B cell (primary cell): ENCODE results near the gene DPYSL4. TPM values are rescaled to one million over a fixed set of nuclear protein-coding genes. Genes with fewer than 3 reads are reported as not detected.

Experiments used
- ATAC-seq: fragments of 200-7000 bp; cut with Tn5 transposase; one replicate; pipeline ENCODE4 v1.10.0; 2021; ENCODE audit warnings: low read depth, mild to moderate bottlenecking, moderate number of reproducible peaks, moderate library complexity
- CTCF ChIA-PET: fragments of 350-600 bp; sonication (Branson Sonifier 250); formaldehyde crosslinking; loops from one replicate; lab custom pipeline; 2021; ENCODE audit warnings: antibody characterized with exemption, inconsistent platforms; lab: Charles Lee
- POLR2A ChIA-PET: fragments of 350-600 bp; sonication (Branson Sonifier 250); formaldehyde crosslinking; loops from one replicate; lab custom pipeline; 2021; ENCODE audit warnings: antibody characterized with exemption; lab: Charles Lee
- DNase-seq: peaks from one replicate; pipeline ENCODE4 v3.0.0; 2013
- H2AFZ ChIP-seq: 2 replicates; pipeline ENCODE4 v1.6.1; 2012; ENCODE audit warnings: mild to moderate bottlenecking, low read depth, low read length; ENCODE audit not compliant: insufficient read depth, poor library complexity, severe bottlenecking
- H3K27ac ChIP-seq, 2 donors: 1 replicate in 1 of 2; 2 replicates in 1 of 2; pipeline ENCODE4 v1.5.1; 2012 to 2013; ENCODE audit warnings: low read length in 2 of 2, mild to moderate bottlenecking in 2 of 2, moderate library complexity in 1 of 2
- H3K27me3 ChIP-seq, 4 experiments: fragments of 200-600 bp in 1 of 4; sonication (generic) in 1 of 4; replicated peaks in 1 of 4; 1 replicate in 2 of 4; 2 replicates in 2 of 4; pipeline versions ENCODE4 v1.6.1 to v1.7.0; 2013 to 2016; ENCODE audit warnings: low read length in 3 of 4, mild to moderate bottlenecking in 2 of 4, mixed read lengths in 1 of 4, moderate library complexity in 1 of 4; ENCODE audit not compliant: insufficient read depth in 4 of 4, control insufficient read depth in 3 of 4; ENCODE audit errors: control extremely low read depth in 1 of 4
- H3K36me3 ChIP-seq, 2 experiments: replicated peaks in 1 of 2; 1 replicate in 1 of 2; 2 replicates in 1 of 2; pipeline versions ENCODE4 v1.6.1 to v1.7.1; 2013; ENCODE audit warnings: low read length in 1 of 2; ENCODE audit not compliant: insufficient read depth in 2 of 2, control insufficient read depth in 1 of 2; ENCODE audit errors: control extremely low read depth in 1 of 2, extremely low read depth in 1 of 2
- H3K4me1 ChIP-seq, 2 donors: fragments of 200-600 bp in 1 of 2; sonication (generic) in 1 of 2; 1 replicate in 1 of 2; 2 replicates in 1 of 2; pipeline versions ENCODE4 v1.5.1 to v1.6.1; 2013 to 2017; ENCODE audit warnings: low read length in 2 of 2; ENCODE audit not compliant: control insufficient read depth in 2 of 2, insufficient read depth in 2 of 2
- H3K4me2 ChIP-seq: replicated peaks from 2 replicates; pipeline ENCODE3; 2012; ENCODE audit warnings: mild to moderate bottlenecking, low read depth, low read length; ENCODE audit not compliant: poor library complexity, severe bottlenecking
- H3K4me3 ChIP-seq, 5 experiments: fragments of 200-600 bp in 1 of 5; sonication (generic) in 1 of 5; 1 replicate in 3 of 5; 2 replicates in 2 of 5; pipeline versions ENCODE4 v1.5.1 to v1.7.0; 2011 to 2016; ENCODE audit warnings: low read length in 4 of 5, mild to moderate bottlenecking in 4 of 5, low read depth in 2 of 5, control low read depth in 1 of 5, moderate library complexity in 1 of 5; ENCODE audit not compliant: insufficient read depth in 1 of 5; ENCODE audit errors: control extremely low read depth in 1 of 5, extremely low read depth in 1 of 5
- H3K79me2 ChIP-seq: fragments of 200-600 bp; sonication (generic); one replicate; pipeline ENCODE4 v1.6.0; 2016; ENCODE audit warnings: low read length; ENCODE audit not compliant: control insufficient read depth, insufficient read depth
- H3K9ac ChIP-seq: fragments of 200-600 bp; sonication (generic); 2 replicates; pipeline ENCODE4 v1.6.1; 2017; ENCODE audit warnings: mild to moderate bottlenecking, low read length, moderate library complexity
- H3K9me3 ChIP-seq, 3 donors: one replicate each; pipeline versions ENCODE4 v1.6.1 to v1.7.1; 2013; ENCODE audit warnings: low read length in 2 of 3; ENCODE audit not compliant: control insufficient read depth in 2 of 3, insufficient read depth in 1 of 3; ENCODE audit errors: control extremely low read depth in 1 of 3
- H4K20me1 ChIP-seq: 2 replicates; pipeline ENCODE4 v1.6.0; 2012; ENCODE audit warnings: mild to moderate bottlenecking, low read length; ENCODE audit not compliant: insufficient read depth, control insufficient read depth, poor library complexity, severe bottlenecking
- H3K27ac Mint-ChIP-seq: one replicate; pipeline ENCODE4 v1.8.0; 2021; ENCODE audit warnings: mixed read lengths
- H3K27me3 Mint-ChIP-seq: one replicate; pipeline ENCODE4 v1.8.0; 2021; ENCODE audit warnings: mixed read lengths
- H3K4me1 Mint-ChIP-seq: one replicate; pipeline ENCODE4 v1.8.0; 2021; ENCODE audit warnings: mixed read lengths
- H3K4me3 Mint-ChIP-seq: one replicate; pipeline ENCODE4 v1.8.0; 2021; ENCODE audit warnings: mixed read lengths
- H3K9me3 Mint-ChIP-seq: one replicate; pipeline ENCODE4 v1.8.0; 2022; ENCODE audit warnings: mixed read lengths; ENCODE audit not compliant: insufficient read depth
- CTCF ChIP-seq: fragments of 200-600 bp; IDR thresholded peaks from one replicate; pipeline ENCODE4 v1.8.0; 2022; ENCODE audit warnings: antibody characterized with exemption, mild to moderate bottlenecking
- EZH2 ChIP-seq: IDR thresholded peaks from 2 replicates; pipeline ENCODE4 v1.6.1; 2012; ENCODE audit warnings: borderline replicate concordance, low read depth, mild to moderate bottlenecking, moderate library complexity, low read length; ENCODE audit not compliant: insufficient read depth, poor library complexity, severe bottlenecking
- WGBS: methylation state at CpG from one replicate; pipeline ENCODE4 v1.1.5; 2013; ENCODE audit warnings: missing lambda C conversion rate; ENCODE audit not compliant: insufficient coverage; 5-methylcytosine and 5-hydroxymethylcytosine counted together
- intact Hi-C: fragments of 100-400 bp; cut with micrococcal nuclease; formaldehyde crosslinking; loops from one replicate; pipeline ENCODE4 v1.10.0; 2022
- polyA plus RNA-seq: library from polyadenylated mRNA; depleted of rRNA; stranded (reverse); fragments of >200 nt; gene quantifications from 2 replicates; pipeline ENCODE4 v1.2.3, GENCODE V29; 2012
- total RNA-seq, 2 donors: library from RNA; stranded (reverse); fragments of 120-200 nt in 1 of 2; gene quantifications; 1 replicate in 1 of 2; 2 replicates in 1 of 2; pipeline versions ENCODE4 v1.2.3 to v1.2.4, GENCODE V29; 2013 to 2022

The DPYSL4 gene
- total and polyA plus RNA-seq, 2 donors (not counting 1 experiment from before 2014, with no cell fraction given), result 0.03 to 0.22 TPM

GRCh38 chr10:132169766-132170560 lies 16.8 kb upstream of the DPYSL4 start:
- 89% methylated on average over 43 of the region's 46 CpGs for WGBS
- DNase-seq (no peak), ATAC-seq (no peak)
- Histone ChIP-seq H3K4me2 (no peak overlapping the region), H3K79me2 (no peaks in the 10 kb centered on the region), H3K4me3 (no peak overlapping the region), H3K27ac (no peak overlapping the region), H3K4me1 (no peaks in the 10 kb centered on the region), H2AFZ (no peak overlapping the region), H3K9ac (no peak overlapping the region), H3K27me3 (peaks cover 0 to under 1% (median 0%) of the 10 kb centered on the region in 4 experiments), H3K9me3 (peaks cover 0 to 5% (median 0%) of the 10 kb centered on the region in 3 donors), H4K20me1 (no peaks in the 10 kb centered on the region), H3K36me3 (no peaks in the 10 kb centered on the region)
- Mint-ChIP-seq H3K4me1 (no peaks in the 10 kb centered on the region), H3K27ac (no peak overlapping the region), H3K9me3 (no peaks in the 10 kb centered on the region), H3K27me3 (peaks cover 4% of the 10 kb centered on the region), H3K4me3 (no peak overlapping the region)
- TF ChIP-seq CTCF (no peak), EZH2 (no peak)
- intact Hi-C loops, result no loop called here
- ChIA-PET CTCF (no interaction called here), POLR2A (no interaction called here)
